Endothelial cell (in vitro differentiated cells): ENCODE results near the gene TBC1D22B. TPM values are rescaled to one million over a fixed set of nuclear protein-coding genes. Genes with fewer than 3 reads are reported as not detected.

ENCODE experiments used
- DNase-seq: peaks from one replicate; pipeline ENCODE4 v3.0.0; 2021; ENCODE audit warnings: low spot score
- H3K27ac Mint-ChIP-seq: one replicate; pipeline ENCODE4 v1.8.0; 2021; ENCODE audit warnings: mixed read lengths, inconsistent platforms; ENCODE audit not compliant: unreplicated experiment
- H3K27me3 Mint-ChIP-seq: one replicate; pipeline ENCODE4 v1.8.0; 2021; ENCODE audit warnings: mild to moderate bottlenecking, moderate library complexity, mixed read lengths, inconsistent platforms; ENCODE audit not compliant: unreplicated experiment
- H3K36me3 Mint-ChIP-seq: one replicate; pipeline ENCODE4 v1.8.0; 2021; ENCODE audit warnings: mild to moderate bottlenecking, low read depth, mixed read lengths, inconsistent platforms; ENCODE audit not compliant: unreplicated experiment
- H3K4me1 Mint-ChIP-seq: one replicate; pipeline ENCODE4 v1.8.0; 2021; ENCODE audit warnings: mild to moderate bottlenecking, mixed read lengths, inconsistent platforms; ENCODE audit not compliant: unreplicated experiment
- H3K4me3 Mint-ChIP-seq: one replicate; pipeline ENCODE4 v1.8.0; 2021; ENCODE audit warnings: mild to moderate bottlenecking, mixed read lengths, inconsistent platforms; ENCODE audit not compliant: unreplicated experiment
- H3K9me3 Mint-ChIP-seq: one replicate; pipeline ENCODE4 v1.8.0; 2021; ENCODE audit warnings: mixed read lengths, inconsistent platforms; ENCODE audit not compliant: unreplicated experiment
- CTCF ChIP-seq: fragments of 200-600 bp; sonication (generic); IDR thresholded peaks from one replicate; pipeline ENCODE4 v1.5.0; 2021; ENCODE audit warnings: antibody characterized with exemption; ENCODE audit not compliant: unreplicated experiment
- total RNA-seq: library from RNA; stranded (reverse); fragmentation: NEBNext Ultra II Directional; extraction: Animal tissue kit (Norgen Biotek cat#: 25700); gene quantifications from one replicate; pipeline ENCODE4 v1.2.1, GENCODE V29; 2021; ENCODE audit not compliant: unreplicated experiment

The TBC1D22B gene
- total RNA-seq, 1 donor from 2014 or later = 11.8 TPM

- TF ChIP-seq CTCF = peak; percentile 43
- Mint-ChIP-seq H3K27ac (peak overlapping the region; percentile 90), H3K4me1 (peaks cover 17% of the 10 kb centered on the region), H3K9me3 (no peaks in the 10 kb centered on the region), H3K4me3 (peak overlapping the region; percentile 43), H3K27me3 (no peaks in the 10 kb centered on the region), H3K36me3 (peaks cover 21% of the 10 kb centered on the region)
- DNase-seq = peak; percentile 63
These were observed 57.0 kb downstream of the TBC1D22B start for GRCh38 chr6:37314487-37315156.

- Mint-ChIP-seq H3K36me3 (peaks cover 26% of the 10 kb centered on the region), H3K27ac (no peak overlapping the region), H3K9me3 (no peaks in the 10 kb centered on the region), H3K27me3 (no peaks in the 10 kb centered on the region), H3K4me1 (peaks cover 17% of the 10 kb centered on the region), H3K4me3 (no peak overlapping the region)
- no peak for DNase-seq
- no peak for TF ChIP-seq CTCF
These were observed 57.6 kb downstream of the TBC1D22B start for GRCh38 chr6:37315157-37315515.

GRCh38 chr6:37316071-37316470 lies 58.5 kb downstream of the TBC1D22B start:
- H3K4me3 Mint-ChIP-seq = no peak overlapping the region
- no peaks in the 10 kb centered on the region for H3K27me3 Mint-ChIP-seq
- TF ChIP-seq CTCF = no peak

GRCh38 chr6:37317312-37318038 lies 59.9 kb downstream of the TBC1D22B start:
- Mint-ChIP-seq H3K4me1 (peaks cover 11% of the 10 kb centered on the region), H3K9me3 (no peaks in the 10 kb centered on the region), H3K27me3 (no peaks in the 10 kb centered on the region), H3K36me3 (peaks cover 33% of the 10 kb centered on the region), H3K27ac (no peak overlapping the region), H3K4me3 (no peak overlapping the region)
- DNase-seq = no peak
- no peak for TF ChIP-seq CTCF

More at GRCh38 chr6:37316071-37316470, 58.5 kb downstream of the TBC1D22B start:
- peaks cover 17% of the 10 kb centered on the region for H3K4me1 Mint-ChIP-seq
- H3K9me3 Mint-ChIP-seq = no peaks in the 10 kb centered on the region
- peaks cover 29% of the 10 kb centered on the region for H3K36me3 Mint-ChIP-seq
- no peak overlapping the region for H3K27ac Mint-ChIP-seq
- no peak for DNase-seq

GRCh38 chr6:37319156-37319555 lies 61.6 kb downstream of the TBC1D22B start:
- H3K27ac Mint-ChIP-seq = no peak overlapping the region
- peaks cover 8% of the 10 kb centered on the region for H3K4me1 Mint-ChIP-seq
- DNase-seq = no peak

More at GRCh38 chr6:37319156-37319555, 61.6 kb downstream of the TBC1D22B start:
- Mint-ChIP-seq H3K36me3 (peaks cover 24% of the 10 kb centered on the region), H3K4me3 (no peak overlapping the region), H3K27me3 (no peaks in the 10 kb centered on the region), H3K9me3 (no peaks in the 10 kb centered on the region)
- no peak for TF ChIP-seq CTCF
